ENCODE measurements around the gene SBDS. TPM values are rescaled to one million over a fixed set of nuclear protein-coding genes. Genes with fewer than 3 reads are reported as not detected.
"Not testable (repeated sequence)": the region's sequence is repeated elsewhere in the genome, so short reads cannot be mapped to it uniquely, and the experiment has no call there.

Gene SBDS
- total RNA-seq, 2 donors from 2014 or later: 102 to 112 TPM

DNA sequence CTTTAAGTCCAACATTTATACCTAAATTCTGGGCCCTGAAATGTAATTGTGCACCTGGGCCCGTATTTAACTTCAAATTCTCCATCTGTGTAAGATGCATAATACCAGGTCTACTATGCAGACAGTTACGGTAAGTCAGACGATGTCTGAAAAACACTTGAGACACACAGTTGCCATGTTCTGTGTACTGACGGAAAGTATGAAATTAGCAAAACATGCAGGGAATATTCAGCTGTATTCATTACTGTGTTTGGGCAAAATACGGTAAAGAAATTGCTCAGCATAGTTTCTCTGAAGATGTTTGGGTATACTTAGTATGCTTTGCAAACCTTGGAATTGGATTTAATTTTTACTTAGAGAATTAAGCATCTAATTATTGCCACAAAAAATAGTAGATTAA, 17.1 kb downstream of the SBDS start:
- H3K9ac ChIP-seq (ENCODE audit: low read depth in 2 of 2, low read length in 2 of 2); H3K27me3 ChIP-seq; intact Hi-C loops (cut with DNase I); H3K4me3 ChIP-seq; H3K36me3 ChIP-seq; H3K27ac ChIP-seq; DNase-seq; H3K4me1 ChIP-seq; H3K9me3 ChIP-seq: not testable (repeated sequence)

- Histone ChIP-seq H3K9me3 (no peaks in the 10 kb centered on the region), H3K4me1 (no peaks in the 10 kb centered on the region), H3K9ac (ENCODE audit: low read depth in 2 of 2, low read length in 2 of 2) (no peak overlapping the region), H3K4me3 (no peak overlapping the region), H3K27ac (no peak overlapping the region), H3K36me3 (no peaks in the 10 kb centered on the region), H3K27me3 (no peaks in the 10 kb centered on the region)
- TF ChIP-seq, protein P1, sequence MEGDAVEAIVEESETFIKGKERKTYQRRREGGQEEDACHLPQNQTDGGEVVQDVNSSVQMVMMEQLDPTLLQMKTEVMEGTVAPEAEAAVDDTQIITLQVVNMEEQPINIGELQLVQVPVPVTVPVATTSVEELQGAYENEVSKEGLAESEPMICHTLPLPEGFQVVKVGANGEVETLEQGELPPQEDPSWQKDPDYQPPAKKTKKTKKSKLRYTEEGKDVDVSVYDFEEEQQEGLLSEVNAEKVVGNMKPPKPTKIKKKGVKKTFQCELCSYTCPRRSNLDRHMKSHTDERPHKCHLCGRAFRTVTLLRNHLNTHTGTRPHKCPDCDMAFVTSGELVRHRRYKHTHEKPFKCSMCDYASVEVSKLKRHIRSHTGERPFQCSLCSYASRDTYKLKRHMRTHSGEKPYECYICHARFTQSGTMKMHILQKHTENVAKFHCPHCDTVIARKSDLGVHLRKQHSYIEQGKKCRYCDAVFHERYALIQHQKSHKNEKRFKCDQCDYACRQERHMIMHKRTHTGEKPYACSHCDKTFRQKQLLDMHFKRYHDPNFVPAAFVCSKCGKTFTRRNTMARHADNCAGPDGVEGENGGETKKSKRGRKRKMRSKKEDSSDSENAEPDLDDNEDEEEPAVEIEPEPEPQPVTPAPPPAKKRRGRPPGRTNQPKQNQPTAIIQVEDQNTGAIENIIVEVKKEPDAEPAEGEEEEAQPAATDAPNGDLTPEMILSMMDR (IDR thresholded peaks at IDR 0.05): no peak
- DNase-seq: no peak
- intact Hi-C loops (cut with DNase I): no loop called here
Observed at GRCh38 chr7:66974986-66975590, 20.3 kb downstream of the SBDS start.

DNA sequence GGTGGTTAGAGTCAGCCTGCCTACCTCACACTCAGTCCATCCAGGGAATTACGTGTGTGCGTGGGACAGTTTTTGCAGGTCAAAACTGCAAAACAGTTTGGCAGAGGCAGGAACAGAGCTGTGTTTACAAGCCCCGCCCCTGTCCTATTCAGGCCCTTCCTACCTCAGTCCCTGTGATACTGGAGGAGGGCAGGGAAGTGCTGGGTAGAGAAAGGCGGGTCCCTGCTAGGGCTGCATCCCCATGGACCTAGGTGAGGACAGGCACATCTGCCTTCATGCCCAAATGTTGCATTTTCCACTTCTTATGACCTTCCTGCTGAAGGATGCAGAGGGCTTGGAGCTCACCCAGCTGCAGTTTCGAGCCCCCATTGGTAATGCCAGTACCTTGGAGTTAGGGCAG, 25.1 kb downstream of the SBDS start:
- no peaks in the 10 kb centered on the region for H3K9me3 ChIP-seq
- no peaks in the 10 kb centered on the region for H3K36me3 ChIP-seq
- H3K9ac ChIP-seq (ENCODE audit: low read depth in 2 of 2, low read length in 2 of 2): no peak overlapping the region
- H3K27me3 ChIP-seq: no peaks in the 10 kb centered on the region
- no peak overlapping the region for H3K27ac ChIP-seq
- DNase-seq: peak; percentile 32
- intact Hi-C loops (cut with DNase I): no loop called here
- TF ChIP-seq, protein P1 (IDR thresholded peaks at IDR 0.05): no peak
- no peak overlapping the region for H3K4me3 ChIP-seq
- H3K4me1 ChIP-seq: no peaks in the 10 kb centered on the region

DNA sequence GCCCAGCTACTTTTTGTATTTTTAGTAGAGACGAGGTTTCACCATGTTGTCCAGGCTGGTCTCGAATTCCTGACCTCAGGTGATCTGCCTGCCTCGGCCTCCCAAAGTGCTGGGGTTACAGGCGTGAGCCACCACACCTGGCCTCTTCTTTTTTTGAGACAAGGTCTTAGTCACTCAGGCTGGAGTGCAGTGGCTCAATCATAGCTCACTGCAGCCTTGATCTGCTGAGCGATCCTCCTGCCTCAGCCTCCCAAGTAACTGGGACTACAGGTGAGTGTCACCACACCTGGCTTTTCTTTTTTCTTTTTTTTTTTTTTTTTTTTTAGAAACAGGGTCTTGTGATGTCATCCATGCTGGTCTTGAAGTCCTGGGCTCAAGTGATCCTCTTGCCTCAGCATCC, 26.4 kb downstream of the SBDS start:
- H3K4me1 ChIP-seq; DNase-seq; H3K36me3 ChIP-seq; H3K27me3 ChIP-seq; H3K9ac ChIP-seq (ENCODE audit: low read depth in 2 of 2, low read length in 2 of 2); H3K4me3 ChIP-seq; H3K9me3 ChIP-seq; H3K27ac ChIP-seq; intact Hi-C loops (cut with DNase I): not testable (repeated sequence)

DNA sequence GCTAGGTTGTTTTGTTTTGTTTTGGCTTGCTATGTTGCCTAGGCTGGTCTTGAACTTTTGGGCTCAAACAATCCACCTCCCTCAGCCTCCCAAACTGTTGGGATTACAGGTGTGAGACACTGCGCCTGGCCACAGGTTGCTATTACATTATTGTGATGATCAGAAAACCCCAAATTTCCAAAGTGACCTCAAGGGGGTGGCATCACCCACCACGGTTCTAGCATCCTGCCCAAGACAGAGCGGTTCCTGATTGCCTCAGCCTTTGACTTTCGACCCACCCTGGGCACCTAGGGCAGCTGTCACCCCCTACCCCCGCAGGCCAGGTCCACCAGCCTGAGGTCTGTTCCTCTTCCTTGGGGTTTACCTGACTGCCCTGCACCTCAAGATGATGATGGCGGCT, 28.4 kb downstream of the SBDS start:
- no peak for DNase-seq

GRCh38 chr7:66964411-66964810, 31.0 kb downstream of the SBDS start:
- H3K27ac ChIP-seq: no peak overlapping the region
- H3K9ac ChIP-seq (ENCODE audit: low read depth in 2 of 2, low read length in 2 of 2): no peak overlapping the region
- H3K4me1 ChIP-seq: no peaks in the 10 kb centered on the region
- TF ChIP-seq, protein P1 (IDR thresholded peaks at IDR 0.05): no peak
- no peak for DNase-seq
- intact Hi-C loops (cut with DNase I): no loop called here
- H3K27me3 ChIP-seq: no peaks in the 10 kb centered on the region
- no peak overlapping the region for H3K4me3 ChIP-seq
- H3K36me3 ChIP-seq: no peaks in the 10 kb centered on the region
- H3K9me3 ChIP-seq: no peaks in the 10 kb centered on the region

More for the DNA sequence above, 28.4 kb downstream of the SBDS start:
- intact Hi-C loops (cut with DNase I): no loop called here
- H3K4me3 ChIP-seq: no peak overlapping the region
- H3K27ac ChIP-seq: no peak overlapping the region
- TF ChIP-seq, protein P1 (IDR thresholded peaks at IDR 0.05): no peak
- no peaks in the 10 kb centered on the region for H3K27me3 ChIP-seq
- no peaks in the 10 kb centered on the region for H3K36me3 ChIP-seq
- H3K4me1 ChIP-seq: no peaks in the 10 kb centered on the region
- H3K9me3 ChIP-seq: no peaks in the 10 kb centered on the region
- no peak overlapping the region for H3K9ac ChIP-seq (ENCODE audit: low read depth in 2 of 2, low read length in 2 of 2)
